Stimulated activated CD4-positive, alpha-beta T cell treated with anti-CD3 and anti-CD28 coated beads, Interleukin-1b, Interleukin-23, amount 100 ng/mL, for 1 hour (primary cell): Measurements from ENCODE around the gene CDR2L.
"Not testable (repeated sequence)": the region's sequence is repeated elsewhere in the genome, so short reads cannot be mapped to it uniquely, and the experiment has no call there.

Experiments used
- DNase-seq, 2 donors: peaks; one replicate each; pipeline ENCODE4 v3.0.0-alpha.2; 2020; ENCODE audit warnings: low read depth in 2 of 2

Gene CDR2L

GRCh38 chr17:75041656-75042280 lies 54.3 kb downstream of the CDR2L start:
- no peak for DNase-seq

GRCh38 chr17:75043789-75044188 lies 56.4 kb downstream of the CDR2L start:
- DNase-seq, result not testable (repeated sequence)

GRCh38 chr17:75044716-75045115 lies 57.3 kb downstream of the CDR2L start:
- no peak for DNase-seq

- DNase-seq, result not testable (repeated sequence)
Observed at GRCh38 chr17:75045946-75046406, 58.5 kb downstream of the CDR2L start.

GRCh38 chr17:75046407-75047289 lies 59.2 kb downstream of the CDR2L start, which contains the start of the genes ATP5PD and KCTD2:
ATP5PD (minus strand) TSS chr17:75046969; CDS start chr17:75042650, 4,319 bp downstream.
KCTD2 (plus strand) TSS chr17:75047225; CDS start chr17:75047251, 26 bp downstream.
- peak; percentile 85 to 89 for DNase-seq

- no peak for DNase-seq
Observed at GRCh38 chr17:75047398-75048098, 60.1 kb downstream of the CDR2L start.

GRCh38 chr17:75048249-75048878 lies 60.9 kb downstream of the CDR2L start:
- DNase-seq, result no peak

- no peak for DNase-seq
Observed at GRCh38 chr17:75049057-75049456, 61.6 kb downstream of the CDR2L start.

GRCh38 chr17:75049706-75050105 lies 62.3 kb downstream of the CDR2L start:
- DNase-seq, result no peak

- no peak for DNase-seq
Observed at GRCh38 chr17:75051941-75052340, 64.5 kb downstream of the CDR2L start.
